ENCODE data around the gene EFNA2. TPM values are rescaled to one million over a fixed set of nuclear protein-coding genes. Genes with fewer than 3 reads are reported as not detected.
"Not testable (repeated sequence)": the region's sequence is repeated elsewhere in the genome, so short reads cannot be mapped to it uniquely, and the experiment has no call there.

The EFNA2 gene
- total RNA-seq, 1 donor from 2014 or later, result not detected

DNA sequence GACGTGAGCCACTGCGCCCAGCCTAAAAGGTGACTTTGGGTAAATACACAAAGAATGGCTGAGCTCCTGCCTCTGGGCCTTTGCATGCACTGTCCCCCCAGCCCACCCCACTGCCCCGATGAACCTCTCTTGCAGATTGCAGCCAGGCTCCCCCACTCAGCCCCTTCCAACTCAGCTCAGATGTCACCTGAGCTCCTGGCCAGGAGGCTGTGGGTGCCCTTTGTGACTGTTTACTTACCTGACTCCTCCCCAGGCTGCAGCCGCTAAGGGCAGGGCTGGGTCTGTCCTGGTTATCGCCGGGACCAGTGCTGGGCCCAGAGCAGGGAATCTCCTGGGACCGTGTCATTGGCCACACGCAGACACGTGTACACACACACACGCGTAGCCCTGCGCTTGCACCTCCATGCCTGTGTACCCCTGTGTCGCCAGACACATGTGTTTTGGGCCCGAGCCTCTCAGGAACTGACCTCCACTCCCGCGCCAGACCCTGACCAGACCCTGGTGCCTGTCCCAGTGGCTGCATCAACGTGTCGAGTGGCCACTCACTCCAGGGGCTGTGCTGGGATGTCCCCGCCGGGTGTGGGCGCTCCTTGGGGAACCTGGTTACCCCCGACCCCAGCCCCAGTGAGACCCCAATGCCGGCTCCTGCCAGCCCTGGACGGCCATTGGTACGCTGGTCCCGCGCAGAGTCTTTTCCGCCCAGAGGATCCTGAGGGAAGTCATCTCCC is 18.7 kb downstream of the EFNA2 start:
- TF ChIP-seq, protein P1, sequence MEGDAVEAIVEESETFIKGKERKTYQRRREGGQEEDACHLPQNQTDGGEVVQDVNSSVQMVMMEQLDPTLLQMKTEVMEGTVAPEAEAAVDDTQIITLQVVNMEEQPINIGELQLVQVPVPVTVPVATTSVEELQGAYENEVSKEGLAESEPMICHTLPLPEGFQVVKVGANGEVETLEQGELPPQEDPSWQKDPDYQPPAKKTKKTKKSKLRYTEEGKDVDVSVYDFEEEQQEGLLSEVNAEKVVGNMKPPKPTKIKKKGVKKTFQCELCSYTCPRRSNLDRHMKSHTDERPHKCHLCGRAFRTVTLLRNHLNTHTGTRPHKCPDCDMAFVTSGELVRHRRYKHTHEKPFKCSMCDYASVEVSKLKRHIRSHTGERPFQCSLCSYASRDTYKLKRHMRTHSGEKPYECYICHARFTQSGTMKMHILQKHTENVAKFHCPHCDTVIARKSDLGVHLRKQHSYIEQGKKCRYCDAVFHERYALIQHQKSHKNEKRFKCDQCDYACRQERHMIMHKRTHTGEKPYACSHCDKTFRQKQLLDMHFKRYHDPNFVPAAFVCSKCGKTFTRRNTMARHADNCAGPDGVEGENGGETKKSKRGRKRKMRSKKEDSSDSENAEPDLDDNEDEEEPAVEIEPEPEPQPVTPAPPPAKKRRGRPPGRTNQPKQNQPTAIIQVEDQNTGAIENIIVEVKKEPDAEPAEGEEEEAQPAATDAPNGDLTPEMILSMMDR (IDR thresholded peaks at IDR 0.05), result no peak
- no peaks in the 10 kb centered on the region for H3K36me3 ChIP-seq
- intact Hi-C loops (cut with DNase I), result no loop called here
- peaks cover 1% of the 10 kb centered on the region for H3K27me3 ChIP-seq
- no peak overlapping the region for H3K4me3 ChIP-seq
- H3K4me1 ChIP-seq, result no peaks in the 10 kb centered on the region
- no peak overlapping the region for H3K27ac ChIP-seq
- H3K9me3 ChIP-seq, result no peaks in the 10 kb centered on the region
- ATAC-seq (peak; percentile 10), DNase-seq (no peak)

DNA sequence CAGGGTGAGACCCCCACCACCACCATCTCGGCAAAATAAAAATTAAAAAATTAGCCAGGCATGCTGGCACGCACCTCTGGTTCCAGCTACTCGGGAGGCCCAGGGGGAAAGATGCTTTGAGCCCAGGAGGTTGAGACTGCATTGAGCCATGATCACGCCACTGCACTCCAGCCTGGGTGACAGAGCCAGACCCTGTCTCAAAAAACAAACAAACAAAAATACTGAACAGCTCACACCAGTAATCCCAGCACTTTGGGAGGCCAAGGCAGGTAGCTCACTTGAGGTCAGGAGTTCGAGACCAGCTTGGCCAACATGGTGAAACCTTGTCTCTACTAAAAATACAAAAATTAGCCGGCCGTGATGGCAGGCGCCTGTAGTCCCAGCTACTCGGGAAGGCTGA is 19.7 kb downstream of the EFNA2 start:
- H3K4me3 ChIP-seq; DNase-seq; H3K4me1 ChIP-seq; H3K36me3 ChIP-seq; ATAC-seq; H3K27ac ChIP-seq; intact Hi-C loops (cut with DNase I); H3K9me3 ChIP-seq: not testable (repeated sequence)
- H3K27me3 ChIP-seq, result peaks cover 11% of the 10 kb centered on the region

DNA sequence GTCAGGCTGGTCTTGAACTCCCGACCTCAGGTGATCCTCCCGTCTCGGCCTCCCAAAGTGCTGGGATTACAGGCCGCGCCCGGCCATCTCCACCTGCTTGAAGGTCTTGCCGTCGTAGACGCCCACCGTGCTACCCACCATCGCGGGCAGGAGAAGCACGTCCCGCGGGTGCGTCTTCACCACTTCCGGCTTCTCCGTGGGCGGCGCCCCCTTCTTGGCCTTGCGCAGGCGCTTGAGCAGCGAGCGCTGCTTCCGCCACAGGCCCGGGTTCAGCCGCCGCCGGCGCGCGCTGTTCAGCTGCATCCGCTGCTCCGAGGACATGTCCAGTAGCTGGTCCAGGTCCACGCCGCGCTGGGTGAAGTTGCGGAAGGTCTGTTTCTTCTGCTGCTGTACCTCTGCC is 21.6 kb downstream of the EFNA2 start:
- intact Hi-C loops (cut with DNase I), result no loop called here
- H3K27me3 ChIP-seq, result peaks cover 20% of the 10 kb centered on the region
- no peak overlapping the region for H3K4me3 ChIP-seq
- no peaks in the 10 kb centered on the region for H3K4me1 ChIP-seq
- ATAC-seq (no peak), DNase-seq (no peak)
- no peak overlapping the region for H3K27ac ChIP-seq
- H3K9me3 ChIP-seq, result no peaks in the 10 kb centered on the region
- no peaks in the 10 kb centered on the region for H3K36me3 ChIP-seq
- TF ChIP-seq, protein P1 (IDR thresholded peaks at IDR 0.05), result no peak

DNA sequence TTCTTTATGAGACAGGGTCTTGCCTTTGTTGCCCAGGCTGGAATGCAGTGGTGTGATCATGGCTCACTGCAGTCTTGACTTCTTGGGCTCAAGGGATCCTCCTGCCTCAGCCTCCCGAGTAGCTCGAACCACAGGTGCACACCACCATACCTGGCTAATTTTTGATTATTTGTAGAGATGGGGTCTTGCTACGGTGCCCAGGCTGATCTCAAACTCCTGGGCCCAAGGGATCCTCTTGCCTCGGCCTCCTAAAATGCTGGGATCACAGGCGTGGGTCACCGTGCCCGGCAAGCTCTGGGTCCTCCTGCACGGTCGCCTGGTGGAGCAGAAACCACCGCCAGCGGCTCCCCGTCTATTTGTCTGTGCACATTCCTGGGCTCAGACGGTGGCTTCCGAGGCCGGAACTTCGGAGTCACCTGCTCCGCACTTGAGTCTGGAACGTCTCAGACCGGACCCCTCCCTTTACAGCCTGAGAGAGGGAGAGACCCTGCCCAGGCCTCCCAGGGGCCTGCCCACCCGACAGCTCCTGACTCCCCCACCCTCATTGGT is 22.2 kb downstream of the EFNA2 start:
- H3K36me3 ChIP-seq, result no peaks in the 10 kb centered on the region
- no peak overlapping the region for H3K4me3 ChIP-seq
- intact Hi-C loops (cut with DNase I), result no loop called here
- no peak overlapping the region for H3K27ac ChIP-seq
- DNase-seq, result no peak
- ATAC-seq, result no peak
- H3K27me3 ChIP-seq, result peaks cover 22% of the 10 kb centered on the region
- H3K4me1 ChIP-seq, result no peaks in the 10 kb centered on the region
- TF ChIP-seq, protein P1 (IDR thresholded peaks at IDR 0.05), result no peak
- H3K9me3 ChIP-seq, result no peaks in the 10 kb centered on the region

DNA sequence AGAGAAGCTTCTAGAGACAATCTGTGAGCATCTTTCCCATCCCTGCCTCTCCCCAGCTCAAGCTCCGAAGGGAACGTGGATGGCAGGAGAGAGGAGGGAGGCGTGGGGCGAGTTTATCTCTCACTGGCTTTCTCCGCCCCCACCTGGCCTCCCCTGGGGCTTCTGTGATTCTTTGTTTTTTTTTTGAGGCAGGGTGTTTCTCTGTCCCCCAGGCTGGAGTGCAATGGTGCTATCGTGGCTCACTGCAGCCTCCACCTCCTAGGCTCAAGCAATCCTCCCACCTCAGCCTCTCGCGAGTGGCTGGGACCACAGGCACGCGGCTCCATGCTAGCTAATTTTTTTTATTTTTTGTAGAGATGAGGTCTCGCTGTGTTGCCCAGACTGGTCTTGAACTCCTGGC is 23.0 kb downstream of the EFNA2 start:
- TF ChIP-seq, protein P1 (IDR thresholded peaks at IDR 0.05), result no peak
- H3K9me3 ChIP-seq, result no peaks in the 10 kb centered on the region
- intact Hi-C loops (cut with DNase I), result no loop called here

DNA sequence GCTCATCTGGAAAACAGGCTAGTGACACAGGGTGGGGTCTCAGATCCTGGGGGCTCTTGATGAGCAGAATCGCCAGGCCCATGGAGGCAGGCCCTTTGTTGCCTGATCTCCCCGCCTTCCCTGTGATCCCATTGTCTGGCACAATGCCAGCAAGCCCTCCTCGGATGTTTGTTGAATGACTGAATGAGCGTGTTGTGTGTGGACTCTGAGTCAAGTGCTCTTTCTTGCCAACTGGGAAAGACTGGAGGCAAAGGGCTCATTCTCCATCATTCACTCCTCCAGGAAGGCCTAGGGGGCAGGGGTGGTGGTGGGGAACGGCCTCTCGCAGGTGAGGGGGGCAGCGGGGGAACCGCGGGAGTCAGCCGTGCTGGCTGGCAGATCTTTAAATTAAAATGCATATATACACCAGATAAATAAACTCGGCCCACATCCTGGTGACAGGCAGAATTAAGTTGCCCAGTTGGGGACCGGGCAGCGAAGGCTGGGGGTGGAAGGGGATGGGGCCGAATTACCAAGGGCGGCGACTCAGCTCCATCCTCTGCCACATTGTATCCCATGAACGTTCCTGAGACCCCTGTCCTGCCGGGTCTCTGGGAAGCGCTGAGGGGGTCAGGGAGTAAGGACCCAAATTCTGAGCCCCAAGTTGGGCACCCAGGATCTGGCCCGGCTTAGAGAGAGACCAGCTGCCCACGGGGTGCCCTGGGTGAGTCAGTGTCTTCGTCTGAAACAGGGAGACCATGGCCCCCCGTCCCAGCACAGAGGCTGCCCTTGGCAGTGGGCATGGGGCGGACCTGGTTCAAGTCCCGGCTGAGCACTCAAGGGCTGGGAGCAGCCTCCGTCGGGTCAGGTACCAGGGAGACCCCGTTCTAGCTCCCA is 24.5 kb downstream of the EFNA2 start:
- H3K9me3 ChIP-seq, result no peaks in the 10 kb centered on the region
- H3K4me1 ChIP-seq, result no peaks in the 10 kb centered on the region
- DNase-seq (no peak), ATAC-seq (no peak)
- intact Hi-C loops (cut with DNase I), result no loop called here
- TF ChIP-seq, protein P1 (IDR thresholded peaks at IDR 0.05), result no peak
- no peak overlapping the region for H3K4me3 ChIP-seq
- peaks cover 46% of the 10 kb centered on the region for H3K27me3 ChIP-seq
- H3K36me3 ChIP-seq, result no peaks in the 10 kb centered on the region
- H3K27ac ChIP-seq, result no peak overlapping the region

More for the DNA sequence above, 23.0 kb downstream of the EFNA2 start:
- Histone ChIP-seq H3K4me3 (no peak overlapping the region), H3K27me3 (peaks cover 31% of the 10 kb centered on the region), H3K27ac (no peak overlapping the region), H3K4me1 (no peaks in the 10 kb centered on the region), H3K36me3 (no peaks in the 10 kb centered on the region)
- no peak for DNase-seq
- no peak for ATAC-seq

All from upper lobe of right lung (tissue), 1 donor.